GM12873 (cell line): ENCODE results near the gene RNF223.

ENCODE experiments used
- TF ChIP-seq, protein P1 (sequence below): IDR thresholded peaks from 2 replicates; pipeline ENCODE4 v1.5.1; 2012; ENCODE audit warnings: low read depth, mild to moderate bottlenecking, moderate library complexity, low read length, control low read depth; ENCODE audit not compliant: insufficient read depth; ENCODE audit errors: missing control alignments

Gene RNF223

GRCh38 chr1:1043921-1044320 is 30.2 kb downstream of the RNF223 start:
- TF ChIP-seq, protein P1, sequence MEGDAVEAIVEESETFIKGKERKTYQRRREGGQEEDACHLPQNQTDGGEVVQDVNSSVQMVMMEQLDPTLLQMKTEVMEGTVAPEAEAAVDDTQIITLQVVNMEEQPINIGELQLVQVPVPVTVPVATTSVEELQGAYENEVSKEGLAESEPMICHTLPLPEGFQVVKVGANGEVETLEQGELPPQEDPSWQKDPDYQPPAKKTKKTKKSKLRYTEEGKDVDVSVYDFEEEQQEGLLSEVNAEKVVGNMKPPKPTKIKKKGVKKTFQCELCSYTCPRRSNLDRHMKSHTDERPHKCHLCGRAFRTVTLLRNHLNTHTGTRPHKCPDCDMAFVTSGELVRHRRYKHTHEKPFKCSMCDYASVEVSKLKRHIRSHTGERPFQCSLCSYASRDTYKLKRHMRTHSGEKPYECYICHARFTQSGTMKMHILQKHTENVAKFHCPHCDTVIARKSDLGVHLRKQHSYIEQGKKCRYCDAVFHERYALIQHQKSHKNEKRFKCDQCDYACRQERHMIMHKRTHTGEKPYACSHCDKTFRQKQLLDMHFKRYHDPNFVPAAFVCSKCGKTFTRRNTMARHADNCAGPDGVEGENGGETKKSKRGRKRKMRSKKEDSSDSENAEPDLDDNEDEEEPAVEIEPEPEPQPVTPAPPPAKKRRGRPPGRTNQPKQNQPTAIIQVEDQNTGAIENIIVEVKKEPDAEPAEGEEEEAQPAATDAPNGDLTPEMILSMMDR: no peak

DNA sequence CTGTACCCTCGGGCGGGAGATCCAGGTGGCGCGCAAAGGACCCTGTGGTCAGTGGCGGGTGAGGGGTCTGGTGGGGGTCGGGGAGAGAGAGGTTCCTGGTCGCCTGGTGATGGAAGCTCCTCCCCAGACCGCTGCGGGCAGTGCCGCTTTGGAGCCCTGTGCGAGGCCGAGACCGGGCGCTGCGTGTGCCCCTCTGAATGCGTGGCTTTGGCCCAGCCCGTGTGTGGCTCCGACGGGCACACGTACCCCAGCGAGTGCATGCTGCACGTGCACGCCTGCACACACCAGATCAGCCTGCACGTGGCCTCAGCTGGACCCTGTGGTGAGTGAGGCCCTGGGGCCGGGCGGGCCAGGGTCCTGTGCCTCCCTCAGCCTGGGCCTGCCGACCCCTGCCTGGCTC is 30.7 kb downstream of the RNF223 start:
- TF ChIP-seq, protein P1: no peak

GRCh38 chr1:1042835-1043234 is 31.3 kb downstream of the RNF223 start:
- TF ChIP-seq, protein P1: no peak

GRCh38 chr1:1041873-1042272 is 32.2 kb downstream of the RNF223 start:
- TF ChIP-seq, protein P1: no peak

- TF ChIP-seq, protein P1: no peak
Measured at GRCh38 chr1:1041092-1041523, 33.0 kb downstream of the RNF223 start.

DNA sequence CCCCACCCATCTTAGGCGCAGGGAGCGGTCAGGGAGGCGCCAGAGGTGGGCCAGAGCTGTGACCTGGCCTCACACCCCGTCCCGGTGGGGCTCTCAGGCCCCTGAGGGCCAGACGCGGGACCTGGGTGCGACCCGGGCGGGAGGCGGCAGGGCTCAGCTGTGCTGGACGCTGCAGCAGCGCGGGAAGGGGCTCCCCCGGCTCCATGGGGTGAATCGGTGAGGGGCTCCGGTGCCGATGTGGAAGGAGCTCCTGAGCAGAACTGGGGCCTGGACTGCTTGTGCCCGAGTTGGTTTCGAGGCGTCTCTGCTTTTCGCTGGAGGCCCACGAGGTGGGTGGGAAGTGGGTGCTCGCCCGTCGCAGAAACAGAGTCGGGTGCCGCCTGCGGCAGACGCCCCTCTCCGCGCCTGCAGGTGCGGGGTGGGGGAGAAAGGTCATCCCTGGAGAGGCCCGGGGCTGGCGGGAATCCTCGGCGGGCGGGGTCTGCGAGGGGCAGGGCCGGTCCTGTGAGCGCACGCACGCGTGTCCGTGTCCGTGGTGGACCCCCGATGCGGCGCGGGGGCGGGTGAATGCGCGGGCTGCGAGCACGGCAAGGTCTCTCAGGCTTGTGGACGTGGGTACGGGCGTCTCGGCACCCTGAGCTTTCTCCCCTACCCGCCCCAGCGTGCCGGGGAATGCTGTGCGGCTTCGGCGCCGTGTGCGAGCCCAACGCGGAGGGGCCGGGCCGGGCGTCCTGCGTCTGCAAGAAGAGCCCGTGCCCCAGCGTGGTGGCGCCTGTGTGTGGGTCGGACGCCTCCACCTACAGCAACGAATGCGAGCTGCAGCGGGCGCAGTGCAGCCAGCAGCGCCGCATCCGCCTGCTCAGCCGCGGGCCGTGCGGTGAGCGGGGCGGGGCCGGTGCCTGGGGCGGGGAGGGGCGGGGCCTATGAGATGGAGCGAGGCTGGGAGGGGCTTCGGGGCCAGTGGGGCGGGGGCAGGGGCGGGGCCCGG is 33.8 kb downstream of the RNF223 start:
- TF ChIP-seq, protein P1: no peak

- TF ChIP-seq, protein P1: no peak
Measured at GRCh38 chr1:1039145-1039910, 34.8 kb downstream of the RNF223 start.
